KMS-11 (cell line): ENCODE data around the gene MAP3K10.

Experiments used
- H2AFZ ChIP-seq: fragments of 200-600 bp; sonication (generic); 2 replicates; pipeline ENCODE4 v1.6.1; 2016; ENCODE audit warnings: antibody characterized with exemption, mixed run types, low read depth
- H3K27ac ChIP-seq: fragments of 200-600 bp; sonication (generic); 2 replicates; pipeline ENCODE4 v1.6.1; 2016; ENCODE audit warnings: mild to moderate bottlenecking, mixed run types
- H3K27me3 ChIP-seq: fragments of 200-600 bp; sonication (generic); 2 replicates; pipeline ENCODE4 v1.6.1; 2017; ENCODE audit warnings: mild to moderate bottlenecking, low read depth, mixed run types, moderate library complexity; ENCODE audit not compliant: insufficient read depth
- H3K36me3 ChIP-seq: fragments of 200-600 bp; sonication (generic); 2 replicates; pipeline ENCODE4 v1.6.1; 2017; ENCODE audit warnings: mild to moderate bottlenecking, mixed run types; ENCODE audit not compliant: insufficient read depth
- H3K4me1 ChIP-seq: fragments of 200-600 bp; sonication (generic); 2 replicates; pipeline ENCODE4 v1.6.1; 2016; ENCODE audit warnings: mild to moderate bottlenecking, low read depth, mixed run types; ENCODE audit not compliant: poor library complexity, severe bottlenecking
- H3K4me2 ChIP-seq: fragments of 200-600 bp; sonication (generic); 2 replicates; pipeline ENCODE4 v1.7.0; 2016; ENCODE audit warnings: mild to moderate bottlenecking, mixed run types
- H3K4me3 ChIP-seq: fragments of 200-600 bp; sonication (generic); IDR thresholded peaks from 2 replicates; pipeline ENCODE4 v1.6.1; 2017; ENCODE audit warnings: low read depth, low read length, mixed read lengths; ENCODE audit not compliant: insufficient read depth
- H3K79me2 ChIP-seq: fragments of 200-600 bp; sonication (generic); 2 replicates; pipeline ENCODE4 v1.6.1; 2016; ENCODE audit warnings: low read depth, mixed run types; ENCODE audit not compliant: insufficient read depth
- H3K9ac ChIP-seq: fragments of 200-600 bp; sonication (generic); 2 replicates; pipeline ENCODE4 v1.6.1; 2016; ENCODE audit warnings: mild to moderate bottlenecking, mixed run types
- H4K20me1 ChIP-seq: fragments of 200-600 bp; sonication (generic); 2 replicates; pipeline ENCODE4 v1.6.1; 2016; ENCODE audit warnings: mild to moderate bottlenecking, mixed run types; ENCODE audit not compliant: insufficient read depth
- TF ChIP-seq, protein P1 (sequence below): fragments of 200-600 bp; sonication (generic); conservative IDR thresholded peaks from 2 replicates; pipeline ENCODE4 v1.6.1; 2017; ENCODE audit warnings: low read depth, mild to moderate bottlenecking, antibody characterized with exemption, low read length, moderate library complexity, mixed read lengths

Gene MAP3K10

DNA sequence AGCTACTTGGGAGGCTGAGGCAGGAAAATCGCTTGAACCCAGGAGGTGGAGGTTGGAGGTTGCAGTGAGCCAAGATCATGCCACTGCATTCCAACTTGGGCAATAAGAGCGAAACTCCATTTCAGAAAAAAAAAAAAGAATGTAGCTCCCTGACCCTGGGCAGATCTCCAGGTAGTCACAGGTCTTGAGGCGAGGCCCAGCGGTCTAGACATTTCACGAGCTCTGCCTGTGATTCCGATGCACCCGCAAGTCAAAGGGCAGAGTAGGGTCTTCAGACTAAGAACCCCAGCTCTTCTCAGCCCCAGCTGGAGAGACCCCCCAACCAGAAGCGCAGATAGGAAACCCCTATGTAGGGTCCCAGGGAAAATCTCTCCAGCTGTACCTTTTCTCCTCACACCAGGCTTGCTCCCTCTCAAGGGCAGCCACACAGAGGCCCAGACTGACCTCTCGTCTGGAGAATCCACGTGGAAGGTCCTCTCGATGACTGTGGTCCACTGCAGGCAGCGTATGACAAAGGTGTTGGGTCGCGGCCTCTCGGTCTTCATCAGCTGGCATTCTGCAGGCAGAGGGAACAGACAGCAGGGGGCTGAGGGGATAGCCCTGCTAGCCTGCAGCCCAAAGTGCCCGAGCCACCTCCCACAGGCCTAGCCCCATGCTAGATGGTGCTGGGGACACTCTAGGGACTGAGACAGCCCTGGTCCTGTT lies 63.6 kb downstream of the MAP3K10 start:
- H3K4me2 ChIP-seq = no peak overlapping the region
- no peak overlapping the region for H3K9ac ChIP-seq
- TF ChIP-seq, protein P1, sequence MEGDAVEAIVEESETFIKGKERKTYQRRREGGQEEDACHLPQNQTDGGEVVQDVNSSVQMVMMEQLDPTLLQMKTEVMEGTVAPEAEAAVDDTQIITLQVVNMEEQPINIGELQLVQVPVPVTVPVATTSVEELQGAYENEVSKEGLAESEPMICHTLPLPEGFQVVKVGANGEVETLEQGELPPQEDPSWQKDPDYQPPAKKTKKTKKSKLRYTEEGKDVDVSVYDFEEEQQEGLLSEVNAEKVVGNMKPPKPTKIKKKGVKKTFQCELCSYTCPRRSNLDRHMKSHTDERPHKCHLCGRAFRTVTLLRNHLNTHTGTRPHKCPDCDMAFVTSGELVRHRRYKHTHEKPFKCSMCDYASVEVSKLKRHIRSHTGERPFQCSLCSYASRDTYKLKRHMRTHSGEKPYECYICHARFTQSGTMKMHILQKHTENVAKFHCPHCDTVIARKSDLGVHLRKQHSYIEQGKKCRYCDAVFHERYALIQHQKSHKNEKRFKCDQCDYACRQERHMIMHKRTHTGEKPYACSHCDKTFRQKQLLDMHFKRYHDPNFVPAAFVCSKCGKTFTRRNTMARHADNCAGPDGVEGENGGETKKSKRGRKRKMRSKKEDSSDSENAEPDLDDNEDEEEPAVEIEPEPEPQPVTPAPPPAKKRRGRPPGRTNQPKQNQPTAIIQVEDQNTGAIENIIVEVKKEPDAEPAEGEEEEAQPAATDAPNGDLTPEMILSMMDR = no peak
- no peak overlapping the region for H3K27ac ChIP-seq
- no peaks in the 10 kb centered on the region for H3K27me3 ChIP-seq
- no peaks in the 10 kb centered on the region for H4K20me1 ChIP-seq
- H3K4me1 ChIP-seq = no peaks in the 10 kb centered on the region
- no peak overlapping the region for H3K4me3 ChIP-seq
- H2AFZ ChIP-seq = no peak overlapping the region
- H3K79me2 ChIP-seq = peaks cover 25% of the 10 kb centered on the region; the same call in 1 of the 2 replicates
- H3K36me3 ChIP-seq = peaks cover 3% of the 10 kb centered on the region; the same call in 1 of the 2 replicates

DNA sequence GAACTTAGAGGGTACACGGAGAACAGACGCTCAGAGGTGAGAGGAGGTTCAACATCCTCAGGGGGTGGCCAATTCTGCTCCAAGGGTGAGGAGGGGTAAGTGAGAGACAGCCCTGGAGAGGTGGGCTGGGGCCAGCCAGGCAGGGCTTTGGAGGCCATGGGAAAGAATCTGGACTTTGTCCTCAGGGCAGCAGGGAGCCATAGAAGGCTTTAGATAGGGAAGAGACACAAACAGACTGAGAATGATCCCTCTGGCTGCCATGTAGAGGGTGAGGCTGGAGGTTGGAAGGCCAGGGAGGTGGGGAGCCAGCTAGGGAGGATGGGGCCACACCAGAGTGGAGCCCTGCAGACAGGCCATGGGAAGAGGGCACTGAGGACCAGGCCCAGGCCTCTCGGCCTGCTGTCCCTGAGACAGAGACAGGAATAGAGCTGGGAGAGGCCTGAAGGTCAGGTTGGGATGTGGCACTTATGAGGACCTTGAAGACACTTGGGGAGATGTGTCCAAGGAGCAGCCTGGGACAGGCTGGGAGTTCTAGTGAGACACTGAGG lies 64.5 kb downstream of the MAP3K10 start:
- TF ChIP-seq, protein P1 = no peak
- H3K4me3 ChIP-seq = no peak overlapping the region
- H3K4me2 ChIP-seq = no peak overlapping the region
- no peak overlapping the region for H2AFZ ChIP-seq
- H3K27me3 ChIP-seq = no peaks in the 10 kb centered on the region
- peaks cover 25% of the 10 kb centered on the region; the same call in 1 of the 2 replicates for H3K79me2 ChIP-seq
- no peak overlapping the region for H3K9ac ChIP-seq
- no peaks in the 10 kb centered on the region for H4K20me1 ChIP-seq
- H3K27ac ChIP-seq = no peak overlapping the region
- H3K36me3 ChIP-seq = peaks cover 3% of the 10 kb centered on the region; the same call in 1 of the 2 replicates
- no peaks in the 10 kb centered on the region for H3K4me1 ChIP-seq

DNA sequence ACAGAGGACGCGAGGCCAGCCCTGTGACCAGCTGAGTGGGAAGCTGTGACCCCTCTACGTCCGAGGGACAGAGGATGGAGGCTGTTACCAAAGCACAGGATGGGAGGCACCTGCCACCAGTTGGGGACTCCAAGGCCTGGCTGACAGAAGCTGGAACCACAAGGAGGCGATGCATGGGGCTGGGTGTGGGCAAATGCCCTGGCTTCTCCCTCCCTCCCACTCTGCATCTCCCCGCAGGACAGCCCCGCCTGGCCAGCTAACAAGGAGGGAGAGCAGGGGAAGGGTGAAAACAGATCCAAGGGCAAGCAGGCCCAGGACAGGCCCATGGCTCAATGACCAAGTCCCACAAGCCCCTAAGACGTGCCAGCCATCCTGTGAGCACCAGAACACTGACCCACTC lies 65.3 kb downstream of the MAP3K10 start:
- no peak overlapping the region for H3K27ac ChIP-seq
- no peak overlapping the region for H3K4me3 ChIP-seq
- H3K36me3 ChIP-seq = peaks cover 1% of the 10 kb centered on the region; the same call in 1 of the 2 replicates
- no peaks in the 10 kb centered on the region for H3K4me1 ChIP-seq
- TF ChIP-seq, protein P1 = no peak
- H3K79me2 ChIP-seq = peaks cover 25% of the 10 kb centered on the region; the same call in 1 of the 2 replicates
- H3K9ac ChIP-seq = no peak overlapping the region
- H4K20me1 ChIP-seq = no peaks in the 10 kb centered on the region
- H3K4me2 ChIP-seq = no peak overlapping the region
- H2AFZ ChIP-seq = no peak overlapping the region
- H3K27me3 ChIP-seq = no peaks in the 10 kb centered on the region

DNA sequence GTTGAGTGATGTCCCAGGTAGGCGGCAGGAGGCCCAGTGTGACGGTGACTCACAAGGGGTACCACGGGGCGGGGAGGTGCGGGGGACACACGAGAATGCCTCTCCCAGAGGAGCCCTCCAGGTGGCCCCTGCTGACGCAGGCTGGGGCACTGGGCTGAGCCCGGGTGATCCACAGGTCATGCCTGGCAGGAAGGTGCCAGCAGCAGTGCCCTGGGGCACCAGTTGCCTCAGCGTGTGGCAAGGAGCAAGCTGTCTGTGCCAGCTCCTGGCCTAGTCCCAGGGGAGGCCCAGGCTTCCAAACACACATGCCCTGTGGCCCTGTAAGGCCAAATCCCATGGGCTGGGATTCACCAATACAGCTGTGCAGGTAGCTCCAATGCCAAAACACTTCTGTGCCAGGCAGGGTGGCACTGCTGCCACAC lies 65.9 kb downstream of the MAP3K10 start:
- Histone ChIP-seq H3K9ac (no peak overlapping the region), H3K4me3 (no peak overlapping the region), H2AFZ (no peak overlapping the region), H3K36me3 (no peaks in the 10 kb centered on the region), H3K27me3 (no peaks in the 10 kb centered on the region), H3K4me1 (no peaks in the 10 kb centered on the region), H3K27ac (no peak overlapping the region), H3K79me2 (peaks cover 25% of the 10 kb centered on the region; the same call in 1 of the 2 replicates), H4K20me1 (no peaks in the 10 kb centered on the region), H3K4me2 (no peak overlapping the region)
- TF ChIP-seq, protein P1 = no peak
